MM.1S (cell line): ENCODE data around the gene NUDT16.

Experiments
- EZH2 ChIP-seq: fragments of 300-600 bp; sonication (generic); optimal IDR thresholded peaks from 2 replicates; pipeline ENCODE3; 2017; ENCODE audit warnings: low read depth, mild to moderate bottlenecking, antibody characterized with exemption, low read length, mixed read lengths
- TF ChIP-seq, protein P1 (sequence below): fragments of 300-600 bp; sonication (generic); IDR thresholded peaks from 2 replicates; pipeline ENCODE4 v1.5.1; 2016; ENCODE audit warnings: antibody characterized with exemption, low read length, mixed read lengths

DNA sequence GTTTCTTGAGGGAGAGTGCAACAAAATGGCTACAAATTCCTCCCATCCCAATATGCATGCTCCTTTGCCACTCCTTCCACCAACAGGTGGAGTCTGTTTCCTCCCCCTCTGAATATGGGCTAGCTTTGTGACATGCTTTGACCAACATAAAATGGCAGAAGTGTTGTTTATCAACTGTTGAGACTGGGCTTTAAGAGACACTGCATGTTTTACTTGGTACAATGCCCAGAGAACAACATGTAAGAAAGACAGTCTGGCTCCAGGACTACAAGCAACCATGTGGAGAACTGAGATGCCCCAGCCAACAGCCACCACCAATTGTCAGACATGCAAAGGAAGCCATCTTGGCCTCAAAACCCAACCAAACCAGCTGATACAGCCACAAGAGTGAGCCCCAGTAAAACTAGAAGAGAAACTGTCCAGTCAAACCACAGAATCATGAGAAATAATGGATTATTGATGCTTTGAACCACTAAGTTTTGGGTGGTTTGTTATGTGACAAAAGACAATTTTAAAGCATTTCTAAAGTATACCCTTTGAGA is 40.5 kb downstream of the NUDT16 start:
- TF ChIP-seq, protein P1, sequence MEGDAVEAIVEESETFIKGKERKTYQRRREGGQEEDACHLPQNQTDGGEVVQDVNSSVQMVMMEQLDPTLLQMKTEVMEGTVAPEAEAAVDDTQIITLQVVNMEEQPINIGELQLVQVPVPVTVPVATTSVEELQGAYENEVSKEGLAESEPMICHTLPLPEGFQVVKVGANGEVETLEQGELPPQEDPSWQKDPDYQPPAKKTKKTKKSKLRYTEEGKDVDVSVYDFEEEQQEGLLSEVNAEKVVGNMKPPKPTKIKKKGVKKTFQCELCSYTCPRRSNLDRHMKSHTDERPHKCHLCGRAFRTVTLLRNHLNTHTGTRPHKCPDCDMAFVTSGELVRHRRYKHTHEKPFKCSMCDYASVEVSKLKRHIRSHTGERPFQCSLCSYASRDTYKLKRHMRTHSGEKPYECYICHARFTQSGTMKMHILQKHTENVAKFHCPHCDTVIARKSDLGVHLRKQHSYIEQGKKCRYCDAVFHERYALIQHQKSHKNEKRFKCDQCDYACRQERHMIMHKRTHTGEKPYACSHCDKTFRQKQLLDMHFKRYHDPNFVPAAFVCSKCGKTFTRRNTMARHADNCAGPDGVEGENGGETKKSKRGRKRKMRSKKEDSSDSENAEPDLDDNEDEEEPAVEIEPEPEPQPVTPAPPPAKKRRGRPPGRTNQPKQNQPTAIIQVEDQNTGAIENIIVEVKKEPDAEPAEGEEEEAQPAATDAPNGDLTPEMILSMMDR, result no peak
- no peak for TF ChIP-seq EZH2
